ENCODE data around the gene AGPS. TPM values are rescaled to one million over a fixed set of nuclear protein-coding genes. Genes with fewer than 3 reads are reported as not detected.
A peak's percentile ranks its signal among the peaks of the same experiment; 100 is the strongest.
"Not testable (repeated sequence)": the region's sequence is repeated elsewhere in the genome, so short reads cannot be mapped to it uniquely, and the experiment has no call there.

AGPS gene
- total RNA-seq: 74.0 and 76.7 TPM in 2 replicates

DNA sequence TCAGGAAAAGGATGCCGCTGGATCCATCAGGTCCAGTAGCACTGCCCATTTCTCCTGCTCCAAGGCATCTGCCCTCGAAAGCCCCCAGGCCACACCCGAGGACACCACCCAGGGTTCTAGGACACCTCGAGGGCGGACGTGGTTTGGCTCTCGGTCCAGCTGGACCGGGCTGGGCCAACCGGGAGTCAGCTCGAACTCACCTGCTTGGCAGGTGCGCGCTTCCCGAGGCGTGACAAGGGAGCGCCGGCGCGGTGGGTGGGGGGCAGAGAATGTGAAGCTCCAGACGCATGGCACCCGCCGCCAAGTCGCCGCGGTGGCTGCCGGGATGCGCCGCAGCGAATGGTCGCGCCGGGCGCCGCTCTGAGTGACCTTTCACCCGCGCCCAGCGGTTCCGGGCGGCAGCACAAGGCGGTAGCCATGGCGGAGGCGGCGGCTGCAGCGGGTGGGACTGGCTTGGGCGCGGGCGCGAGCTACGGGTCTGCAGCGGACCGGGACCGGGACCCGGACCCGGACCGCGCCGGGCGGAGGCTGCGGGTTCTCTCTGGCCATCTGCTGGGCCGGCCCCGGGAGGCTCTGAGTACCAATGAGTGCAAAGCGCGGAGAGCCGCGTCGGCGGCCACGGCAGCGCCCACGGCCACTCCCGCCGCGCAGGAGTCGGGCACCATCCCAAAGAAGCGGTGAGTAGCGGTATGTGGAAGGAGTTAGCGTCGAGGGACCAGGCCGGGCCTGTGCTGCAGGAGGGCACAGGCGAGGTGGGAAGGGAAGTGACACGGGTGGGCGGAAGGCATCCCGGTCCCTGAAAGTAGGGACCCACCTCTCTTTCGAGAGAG, at the start of gene AGPS:
TSS of gene AGPS (plus strand) at position 401 of the 830 bp plus-strand sequence. CDS start at position 418, 17 bp downstream.
- Mint-ChIP-seq H3K9me3 (peaks cover 5% of the 10 kb centered on the region), H3K27me3 (no peaks in the 10 kb centered on the region), H3K4me3 (peak within 1 kb of the TSS; percentile 91), H3K27ac (peak within 1 kb of the TSS; percentile 95), H3K36me3 (ENCODE audit: low read depth) (peaks cover 22% of the 10 kb centered on the region), H3K4me1 (peaks cover 54% of the 10 kb centered on the region)
- intact Hi-C loops (cut with micrococcal nuclease): loop anchor here (1.0 to 2.0 kb wide), 5 partner anchors 24 to 227 kb away; partner anchors contain the start of genes HNRNPA3 and NFE2L2
- peak; percentile 95 for DNase-seq

DNA sequence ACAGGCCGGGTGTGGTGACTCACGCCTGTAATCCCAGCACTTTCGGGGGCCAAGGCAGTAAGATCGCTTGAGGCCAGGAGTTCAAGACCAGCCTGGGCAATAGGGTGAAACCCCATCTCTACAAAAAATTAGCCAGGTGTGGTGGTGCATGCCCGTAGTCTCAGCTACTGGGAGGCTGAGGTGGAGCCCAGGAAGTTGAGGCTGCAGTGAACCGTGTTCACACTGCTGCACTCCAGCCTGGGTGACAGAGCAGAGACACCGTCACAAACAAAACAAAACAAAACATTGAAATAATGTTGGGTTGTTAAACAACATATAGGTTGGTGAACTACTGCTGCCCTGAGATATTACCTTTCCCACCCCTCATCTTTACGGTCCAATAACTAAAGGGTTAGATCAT, 48.8 kb upstream of the AGPS start:
- Mint-ChIP-seq H3K4me3 (no peak overlapping the region), H3K9me3 (no peaks in the 10 kb centered on the region), H3K27me3 (no peaks in the 10 kb centered on the region), H3K27ac (no peak overlapping the region), H3K4me1 (no peaks in the 10 kb centered on the region), H3K36me3 (ENCODE audit: low read depth) (no peaks in the 10 kb centered on the region)
- intact Hi-C loops (cut with micrococcal nuclease): no loop called here
- DNase-seq: no peak

DNA sequence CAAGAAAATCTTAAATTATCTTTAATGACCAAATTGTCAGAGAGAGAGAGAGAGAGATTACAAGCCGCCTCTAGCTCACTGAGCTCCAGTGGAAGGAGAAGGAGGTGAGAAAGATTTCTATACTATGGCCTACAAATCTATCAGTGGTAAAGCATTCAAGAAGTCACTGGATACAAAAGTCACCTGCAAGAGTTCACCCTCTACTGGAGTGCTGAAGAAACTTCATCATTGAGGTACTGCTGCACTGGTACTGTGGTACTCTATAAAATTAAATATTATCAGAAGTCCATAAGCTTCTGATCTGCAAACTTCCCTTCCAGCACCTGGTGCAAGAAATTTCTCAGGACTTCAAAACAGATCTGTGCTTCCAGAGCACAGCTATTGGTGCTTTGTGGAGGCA, 48.3 kb upstream of the AGPS start:
- intact Hi-C loops (cut with micrococcal nuclease): no loop called here
- no peaks in the 10 kb centered on the region for H3K9me3 Mint-ChIP-seq

DNA sequence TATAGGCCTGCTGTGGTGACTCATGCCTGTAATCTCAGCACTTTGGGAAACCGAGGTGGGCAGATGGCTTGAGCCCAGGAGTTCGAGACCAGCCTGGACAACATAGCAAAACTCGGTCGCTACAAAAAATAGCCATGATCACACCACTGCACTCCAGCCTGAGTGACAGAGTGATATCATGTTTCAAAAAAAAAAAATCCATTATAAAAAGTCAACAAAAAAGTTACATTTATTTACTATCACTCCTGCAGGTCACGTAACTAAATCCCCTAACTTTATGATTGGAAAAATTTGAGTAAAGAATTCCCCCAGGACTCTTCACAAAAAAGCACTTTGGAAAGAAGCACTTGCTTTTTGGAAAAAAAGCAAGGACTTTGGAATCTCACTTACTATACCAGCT, 46.4 kb upstream of the AGPS start:
- Mint-ChIP-seq H3K27me3 (no peaks in the 10 kb centered on the region), H3K4me3 (no peak overlapping the region), H3K27ac (no peak overlapping the region), H3K36me3 (ENCODE audit: low read depth) (no peaks in the 10 kb centered on the region), H3K4me1 (no peaks in the 10 kb centered on the region), H3K9me3 (no peaks in the 10 kb centered on the region)
- intact Hi-C loops (cut with micrococcal nuclease): no loop called here
- no peak for DNase-seq

More for the DNA sequence above, 48.3 kb upstream of the AGPS start:
- no peaks in the 10 kb centered on the region for H3K27me3 Mint-ChIP-seq
- no peak overlapping the region for H3K27ac Mint-ChIP-seq
- no peak for DNase-seq
- H3K4me3 Mint-ChIP-seq: no peak overlapping the region
- H3K4me1 Mint-ChIP-seq: no peaks in the 10 kb centered on the region
- H3K36me3 Mint-ChIP-seq (ENCODE audit: low read depth): no peaks in the 10 kb centered on the region

DNA sequence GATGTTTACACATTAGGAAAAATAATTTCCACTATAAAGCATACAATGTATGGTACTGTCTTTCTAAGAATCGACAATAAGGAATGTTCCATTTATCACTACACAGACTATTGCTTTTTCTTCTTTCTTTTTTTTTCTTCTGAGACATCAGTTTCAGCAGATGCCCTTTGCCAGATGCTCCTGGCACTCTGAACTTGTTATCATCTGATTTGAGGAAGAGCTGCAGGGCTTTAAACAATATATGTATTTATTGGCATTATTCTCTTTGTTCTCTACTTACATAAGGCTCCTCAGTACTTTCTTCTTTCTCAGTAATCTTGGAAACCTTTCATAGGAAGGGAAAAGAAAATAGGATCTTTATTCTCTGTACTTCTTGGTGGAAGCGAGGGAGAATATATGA, 45.0 kb upstream of the AGPS start:
- no peak for DNase-seq
- no peaks in the 10 kb centered on the region for H3K9me3 Mint-ChIP-seq
- H3K36me3 Mint-ChIP-seq (ENCODE audit: low read depth): no peaks in the 10 kb centered on the region
- H3K27ac Mint-ChIP-seq: no peak overlapping the region
- H3K27me3 Mint-ChIP-seq: no peaks in the 10 kb centered on the region
- intact Hi-C loops (cut with micrococcal nuclease): no loop called here
- H3K4me1 Mint-ChIP-seq: no peaks in the 10 kb centered on the region
- no peak overlapping the region for H3K4me3 Mint-ChIP-seq

DNA sequence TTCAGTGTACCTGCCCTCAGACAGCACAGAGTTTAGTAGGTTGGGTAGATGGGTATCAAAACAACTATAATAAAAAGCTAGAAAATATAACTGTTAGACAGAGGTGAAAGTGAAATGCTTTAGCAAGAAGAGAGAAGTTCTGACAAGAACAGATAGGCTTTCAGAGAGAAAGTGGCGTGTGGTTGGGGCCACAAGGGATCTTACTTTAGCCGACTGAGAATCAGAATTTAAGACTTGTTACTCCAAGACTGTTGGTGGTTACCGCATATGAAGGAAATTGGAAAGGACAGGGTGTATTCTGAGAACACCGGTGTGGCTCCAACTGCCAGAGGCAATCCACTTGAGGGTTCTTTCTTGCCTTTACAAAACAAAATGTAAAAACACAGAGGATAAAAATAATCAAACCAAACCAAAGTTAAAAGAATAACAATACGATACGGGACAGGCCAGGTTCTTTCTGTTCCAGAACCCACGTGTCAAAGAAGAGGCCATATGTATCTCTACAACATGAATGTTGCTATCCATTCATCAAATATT, 44.4 kb upstream of the AGPS start:
- no peak overlapping the region for H3K27ac Mint-ChIP-seq
- intact Hi-C loops (cut with micrococcal nuclease): no loop called here
- DNase-seq: no peak
- H3K36me3 Mint-ChIP-seq (ENCODE audit: low read depth): no peaks in the 10 kb centered on the region
- no peaks in the 10 kb centered on the region for H3K27me3 Mint-ChIP-seq
- H3K9me3 Mint-ChIP-seq: no peaks in the 10 kb centered on the region
- no peak overlapping the region for H3K4me3 Mint-ChIP-seq
- H3K4me1 Mint-ChIP-seq: no peaks in the 10 kb centered on the region

DNA sequence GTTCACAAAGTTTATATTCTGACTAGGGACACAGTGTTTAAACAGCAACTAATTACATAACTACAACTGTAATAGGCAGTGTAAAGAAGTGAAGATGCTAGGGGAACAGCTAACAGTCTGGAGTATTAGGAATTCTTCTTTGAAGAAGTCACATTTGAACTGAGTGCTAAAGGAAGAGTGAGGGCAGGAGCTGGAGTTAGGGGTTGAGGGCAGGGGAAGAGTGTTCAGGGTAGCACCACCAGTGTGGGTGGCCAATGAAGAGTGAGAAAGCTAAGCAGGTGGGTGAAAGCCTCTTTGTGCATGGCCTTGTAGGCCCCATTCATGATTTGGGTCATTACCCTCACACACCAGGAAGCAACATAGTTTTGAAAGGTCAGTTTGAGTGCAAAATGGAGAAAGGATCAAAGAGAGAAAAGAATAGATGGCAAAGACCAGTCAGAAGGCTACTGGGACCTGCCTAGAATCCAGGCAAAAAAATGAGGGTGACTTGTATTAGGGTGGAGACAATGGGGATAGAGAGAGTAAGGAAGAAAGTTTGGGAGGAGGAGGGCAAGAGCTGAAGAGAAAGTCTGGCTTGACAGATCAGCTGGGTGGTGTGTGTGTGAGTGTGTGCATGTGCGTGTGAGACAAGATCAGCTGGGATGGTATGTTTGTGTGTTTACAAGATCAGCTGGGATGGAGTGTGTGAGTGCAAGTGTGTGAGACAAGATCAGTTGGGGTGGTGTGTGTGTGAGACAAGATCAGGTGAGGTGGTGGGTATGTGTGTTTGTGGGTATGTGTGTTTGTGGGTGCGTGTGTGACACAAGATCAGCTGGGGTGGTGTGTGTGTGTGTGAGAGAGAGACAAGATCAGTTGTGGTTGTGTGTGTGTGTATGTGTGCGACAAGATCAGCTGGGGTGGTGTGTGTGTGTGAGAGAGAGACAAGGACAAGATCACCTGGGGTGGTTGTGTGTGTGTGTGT, 43.6 kb upstream of the AGPS start:
- Mint-ChIP-seq H3K4me3 (no peak overlapping the region), H3K27ac (no peak overlapping the region), H3K9me3 (no peaks in the 10 kb centered on the region), H3K27me3 (no peaks in the 10 kb centered on the region), H3K36me3 (ENCODE audit: low read depth) (no peaks in the 10 kb centered on the region), H3K4me1 (no peaks in the 10 kb centered on the region)
- intact Hi-C loops (cut with micrococcal nuclease): no loop called here
- DNase-seq: no peak

DNA sequence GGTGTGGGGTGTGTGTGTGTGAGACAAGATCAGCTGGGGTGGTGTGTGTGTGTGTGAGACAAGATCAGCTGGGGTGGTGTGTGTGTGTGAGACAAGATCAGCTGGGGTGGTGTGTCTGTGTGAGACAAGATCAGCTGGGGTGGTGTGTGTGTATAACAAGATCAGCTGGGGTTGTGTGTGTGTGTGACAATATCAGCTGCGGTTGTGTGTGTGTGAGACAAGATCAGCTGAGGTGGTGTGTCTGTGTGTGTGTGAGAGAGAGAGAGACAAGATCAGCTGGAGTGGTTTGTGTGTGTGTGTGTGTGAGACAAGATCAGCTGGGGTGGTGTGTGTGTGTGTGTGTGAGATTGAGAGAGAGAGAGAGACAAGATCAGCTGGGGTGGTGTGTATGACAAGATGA, 41.9 kb upstream of the AGPS start:
- H3K9me3 Mint-ChIP-seq; DNase-seq; H3K4me1 Mint-ChIP-seq; intact Hi-C loops (cut with micrococcal nuclease); H3K27me3 Mint-ChIP-seq; H3K27ac Mint-ChIP-seq; H3K36me3 Mint-ChIP-seq (ENCODE audit: low read depth); H3K4me3 Mint-ChIP-seq: not testable (repeated sequence)

DNA sequence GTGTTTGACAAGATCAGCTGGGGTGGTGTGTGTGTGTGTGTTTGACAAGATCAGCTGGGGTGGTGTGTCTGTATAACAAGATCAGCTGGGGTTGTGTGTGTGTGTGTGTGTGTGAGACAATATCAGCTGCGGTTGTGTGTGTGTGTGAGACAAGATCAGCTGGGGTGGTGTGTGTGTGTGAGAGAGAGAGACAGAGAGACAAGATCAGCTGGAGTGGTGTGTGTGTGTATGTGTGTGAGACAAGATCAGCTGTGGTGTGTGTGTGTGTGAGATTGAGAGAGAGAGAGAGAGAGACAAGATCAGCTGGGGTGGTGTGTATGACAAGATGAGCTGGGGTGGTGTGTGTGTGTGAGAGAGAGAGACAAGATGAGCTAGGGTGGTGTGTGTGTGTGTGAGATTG, 41.5 kb upstream of the AGPS start:
- H3K4me1 Mint-ChIP-seq; H3K27me3 Mint-ChIP-seq; H3K36me3 Mint-ChIP-seq (ENCODE audit: low read depth); DNase-seq; H3K27ac Mint-ChIP-seq; H3K4me3 Mint-ChIP-seq; H3K9me3 Mint-ChIP-seq; intact Hi-C loops (cut with micrococcal nuclease): not testable (repeated sequence)

DNA sequence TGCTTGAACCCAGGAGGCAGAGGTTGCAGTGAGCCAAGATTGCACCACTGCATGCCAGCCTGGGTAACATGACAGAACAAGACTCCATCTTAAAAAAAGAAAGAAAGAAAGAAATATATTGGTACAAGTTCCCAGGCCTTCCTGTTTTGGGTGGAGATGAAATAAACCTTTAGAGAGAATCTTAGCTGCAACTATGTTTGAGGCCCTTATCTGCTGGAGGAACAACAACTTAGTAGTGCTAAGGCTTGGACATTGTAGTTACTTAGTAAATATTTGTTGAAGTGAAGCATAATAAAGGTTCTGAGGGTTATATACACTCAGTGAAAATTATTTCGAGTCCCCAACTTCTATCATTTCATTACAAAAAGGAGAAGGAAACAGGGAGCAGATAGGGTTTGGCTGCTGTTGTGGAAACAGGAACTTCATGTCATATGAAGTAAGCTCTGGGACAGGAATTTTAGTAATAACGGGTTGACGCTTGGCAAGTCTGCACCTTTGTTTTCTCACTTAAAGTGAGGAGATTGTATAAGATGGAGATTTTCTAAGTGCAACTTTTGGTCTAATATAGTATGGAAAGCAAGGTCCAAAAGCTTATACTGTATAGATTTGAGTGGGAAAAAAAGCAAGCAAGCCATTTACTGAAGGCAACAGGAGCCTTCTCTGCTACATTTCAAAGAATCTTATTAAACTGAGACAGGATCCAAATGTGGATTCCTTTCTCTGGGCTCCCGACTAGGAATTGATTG, 40.0 kb upstream of the AGPS start:
- no peaks in the 10 kb centered on the region for H3K27me3 Mint-ChIP-seq
- no peak overlapping the region for H3K27ac Mint-ChIP-seq
- intact Hi-C loops (cut with micrococcal nuclease): no loop called here
- no peaks in the 10 kb centered on the region for H3K4me1 Mint-ChIP-seq
- H3K9me3 Mint-ChIP-seq: no peaks in the 10 kb centered on the region
- no peak overlapping the region for H3K4me3 Mint-ChIP-seq
- H3K36me3 Mint-ChIP-seq (ENCODE audit: low read depth): no peaks in the 10 kb centered on the region
- DNase-seq: no peak

DNA sequence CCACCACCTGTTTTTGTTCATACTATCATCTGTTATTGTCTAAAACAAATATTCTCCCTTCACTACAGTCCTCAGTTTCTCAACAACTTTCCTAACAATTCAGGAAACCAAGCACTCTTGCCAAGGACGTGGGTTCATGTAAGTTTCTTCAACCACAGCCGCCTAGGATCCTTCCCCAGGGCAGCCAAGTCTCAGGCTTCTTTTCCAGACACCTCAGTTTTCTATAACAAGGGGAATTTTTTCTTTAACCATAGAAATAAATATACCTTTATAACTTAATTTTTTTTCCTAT, 39.4 kb upstream of the AGPS start:
- Mint-ChIP-seq H3K4me3 (no peak overlapping the region), H3K9me3 (no peaks in the 10 kb centered on the region), H3K27ac (no peak overlapping the region), H3K27me3 (no peaks in the 10 kb centered on the region), H3K4me1 (no peaks in the 10 kb centered on the region), H3K36me3 (ENCODE audit: low read depth) (no peaks in the 10 kb centered on the region)
- intact Hi-C loops (cut with micrococcal nuclease): no loop called here
- no peak for DNase-seq

DNA sequence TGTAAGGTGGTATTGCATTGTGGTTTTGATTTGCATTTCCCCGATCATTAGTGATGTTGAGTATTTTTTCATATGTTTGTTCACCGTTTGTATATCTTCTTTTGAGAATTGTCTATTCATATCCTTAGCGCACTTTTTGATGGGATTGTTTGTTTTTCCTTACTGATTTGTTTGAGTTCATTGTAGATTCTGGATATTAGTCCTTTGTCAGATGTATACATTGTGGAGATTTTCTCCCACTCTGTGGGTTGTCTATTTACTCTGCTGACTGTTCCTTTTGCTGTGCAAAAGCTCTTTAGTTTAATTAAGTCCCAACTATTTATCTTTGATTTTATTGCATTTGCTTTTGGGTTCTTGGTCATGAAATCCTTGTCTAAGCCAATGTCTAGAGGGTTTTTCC, 38.0 kb upstream of the AGPS start:
- H3K36me3 Mint-ChIP-seq (ENCODE audit: low read depth); H3K9me3 Mint-ChIP-seq; H3K27ac Mint-ChIP-seq; DNase-seq; H3K4me1 Mint-ChIP-seq; H3K27me3 Mint-ChIP-seq; intact Hi-C loops (cut with micrococcal nuclease); H3K4me3 Mint-ChIP-seq: not testable (repeated sequence)

DNA sequence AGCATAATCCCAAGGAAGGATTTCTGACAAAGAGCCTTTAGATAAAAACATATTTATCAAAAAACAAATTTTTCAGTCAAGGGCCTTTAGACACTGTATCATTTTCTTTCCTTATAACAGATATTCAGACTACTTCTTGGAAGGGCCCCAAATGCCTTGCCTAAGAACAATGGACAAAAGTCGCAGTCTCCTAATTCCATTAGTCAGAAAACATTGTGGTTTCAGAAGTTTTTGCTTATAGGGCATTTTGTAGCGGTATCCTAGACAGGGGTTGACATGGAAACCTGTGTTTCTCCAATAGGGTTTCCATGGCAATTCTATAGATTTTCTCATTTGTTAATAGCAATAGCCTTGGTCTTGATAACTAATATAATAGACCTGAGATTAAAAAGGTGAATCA, 36.7 kb upstream of the AGPS start:
- Mint-ChIP-seq H3K36me3 (ENCODE audit: low read depth) (no peaks in the 10 kb centered on the region), H3K4me3 (no peak overlapping the region), H3K27me3 (no peaks in the 10 kb centered on the region), H3K27ac (no peak overlapping the region), H3K9me3 (no peaks in the 10 kb centered on the region), H3K4me1 (no peaks in the 10 kb centered on the region)
- intact Hi-C loops (cut with micrococcal nuclease): no loop called here
- DNase-seq: no peak

All from activated CD4-positive, alpha-beta T cell treated with anti-CD3 and anti-CD28 coated beads, Interleukin-2, amount 10 ng/mL, durations not matched to agents 24 days and 14 days (primary cell).